ENCODE measurements around the gene AFDN.

The AFDN gene

GRCh38 chr6:167934426-167934864 lies 107.7 kb downstream of the AFDN start:
- no peak overlapping the region for H3K4me3 ChIP-seq (ENCODE audit: low read depth, low read length)
- TF ChIP-seq CTCF (IDR thresholded peaks at IDR 0.05; ENCODE audit: control insufficient read depth, extremely low read depth, insufficient read depth), result no peak
- no peak for DNase-seq (ENCODE audit: low read depth)

- no peak overlapping the region for H3K4me3 ChIP-seq (ENCODE audit: low read depth, low read length)
- no peak for TF ChIP-seq CTCF (IDR thresholded peaks at IDR 0.05; ENCODE audit: control insufficient read depth, extremely low read depth, insufficient read depth)
- no peak for DNase-seq (ENCODE audit: low read depth)
Measured at GRCh38 chr6:167936051-167936450, 109.3 kb downstream of the AFDN start.

- TF ChIP-seq CTCF (IDR thresholded peaks at IDR 0.05; ENCODE audit: control insufficient read depth, extremely low read depth, insufficient read depth), result no peak
- no peak for DNase-seq (ENCODE audit: low read depth)
- H3K4me3 ChIP-seq (ENCODE audit: low read depth, low read length), result no peak overlapping the region
Measured at GRCh38 chr6:167937301-167937700, 110.6 kb downstream of the AFDN start.

- H3K4me3 ChIP-seq (ENCODE audit: low read depth, low read length), result no peak overlapping the region
- DNase-seq (ENCODE audit: low read depth), result no peak
- TF ChIP-seq CTCF (IDR thresholded peaks at IDR 0.05; ENCODE audit: control insufficient read depth, extremely low read depth, insufficient read depth), result no peak
Measured at GRCh38 chr6:167937948-167938911, 111.5 kb downstream of the AFDN start.

- no peak for TF ChIP-seq CTCF (IDR thresholded peaks at IDR 0.05; ENCODE audit: control insufficient read depth, extremely low read depth, insufficient read depth)
- H3K4me3 ChIP-seq (ENCODE audit: low read depth, low read length), result no peak overlapping the region
- DNase-seq (ENCODE audit: low read depth), result no peak
Measured at GRCh38 chr6:167941822-167942221, 115.1 kb downstream of the AFDN start.

- DNase-seq (ENCODE audit: low read depth), result no peak
- TF ChIP-seq CTCF (IDR thresholded peaks at IDR 0.05; ENCODE audit: control insufficient read depth, extremely low read depth, insufficient read depth), result no peak
- H3K4me3 ChIP-seq (ENCODE audit: low read depth, low read length), result no peak overlapping the region
Measured at GRCh38 chr6:167944130-167944529, 117.4 kb downstream of the AFDN start.
